Glomerular endothelial cell (primary cell): ENCODE results near the gene DUSP22. TPM values are rescaled to one million over a fixed set of nuclear protein-coding genes. Genes with fewer than 3 reads are reported as not detected.
"Not testable (repeated sequence)": the region's sequence is repeated elsewhere in the genome, so short reads cannot be mapped to it uniquely, and the experiment has no call there.

Experiments
- DNase-seq: peaks from one replicate; pipeline ENCODE4 v3.0.0-alpha.2; 2011; ENCODE audit warnings: low read depth, low spot score; ENCODE audit errors: extremely low read depth
- total RNA-seq: library from RNA; depleted of rRNA; stranded (reverse); fragments of >200 nt; gene quantifications from 2 replicates; pipeline ENCODE4 v1.2.3, GENCODE V29; 2015

DUSP22 gene, protein sequence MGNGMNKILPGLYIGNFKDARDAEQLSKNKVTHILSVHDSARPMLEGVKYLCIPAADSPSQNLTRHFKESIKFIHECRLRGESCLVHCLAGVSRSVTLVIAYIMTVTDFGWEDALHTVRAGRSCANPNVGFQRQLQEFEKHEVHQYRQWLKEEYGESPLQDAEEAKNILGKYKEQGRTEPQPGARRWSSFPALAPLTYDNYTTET
- 38.8 and 44.1 TPM in 2 replicates for total RNA-seq

DNA sequence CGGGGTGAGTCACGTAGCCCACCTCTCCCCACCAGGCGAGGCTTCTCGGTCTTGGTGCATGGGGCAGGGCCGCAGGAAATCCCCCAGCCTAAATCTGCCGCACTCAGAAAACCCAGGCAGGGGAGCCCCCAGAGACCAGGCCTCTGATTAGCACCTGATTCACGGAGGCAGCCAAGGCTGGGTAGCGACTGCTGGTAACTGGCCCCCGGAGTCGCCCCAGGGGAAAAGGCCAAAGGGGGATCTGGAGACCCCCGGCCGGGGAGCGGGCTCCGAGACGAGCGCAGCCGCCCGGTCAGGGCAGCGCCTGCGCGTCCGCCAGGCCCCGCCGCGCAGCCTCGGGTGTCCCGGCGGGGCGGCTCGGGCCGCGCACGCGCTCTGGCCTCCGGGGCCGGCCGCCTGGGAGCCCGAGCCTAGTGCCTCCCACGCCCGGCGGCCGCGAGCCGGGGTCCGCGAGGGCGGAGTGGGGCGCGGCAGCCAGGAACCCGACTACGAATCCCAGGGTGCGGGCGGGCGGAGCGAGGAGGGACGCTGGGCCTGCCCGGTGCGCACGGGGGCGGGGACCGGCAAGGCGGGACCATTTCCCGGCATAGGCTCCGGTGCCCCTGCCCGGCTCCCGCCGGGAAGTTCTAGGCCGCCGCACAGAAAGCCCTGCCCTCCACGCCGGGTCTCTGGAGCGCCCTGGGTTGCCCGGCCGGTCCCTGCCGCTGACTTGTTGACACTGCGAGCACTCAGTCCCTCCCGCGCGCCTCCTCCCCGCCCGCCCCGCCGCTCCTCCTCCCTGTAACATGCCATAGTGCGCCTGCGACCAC lies at the start of gene DUSP22:
Gene DUSP22 (plus strand): TSS at position 791 of the 809 bp plus-strand sequence. CDS start 53 bp downstream, outside the sequence.
- no peak for DNase-seq

DNA sequence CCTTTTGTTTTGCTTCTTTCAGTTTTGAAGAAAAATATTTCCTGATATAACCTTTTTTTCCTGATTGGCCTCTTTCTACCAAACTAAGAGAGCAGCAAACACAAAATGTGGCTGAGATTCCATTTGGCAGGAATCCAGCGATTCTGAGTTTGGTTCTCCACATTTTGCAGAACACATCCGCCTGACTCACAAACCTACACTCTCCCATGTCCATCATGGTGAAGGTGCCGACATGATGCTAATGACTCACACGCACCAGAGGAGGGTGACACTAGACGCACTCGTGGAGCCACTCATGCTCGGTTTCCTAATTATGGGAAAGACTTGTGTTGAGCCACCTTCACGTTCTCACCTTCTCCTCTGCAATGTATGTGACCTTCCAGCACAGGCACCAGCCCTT lies 45.9 kb upstream of the DUSP22 start:
- DNase-seq: no peak

DNA sequence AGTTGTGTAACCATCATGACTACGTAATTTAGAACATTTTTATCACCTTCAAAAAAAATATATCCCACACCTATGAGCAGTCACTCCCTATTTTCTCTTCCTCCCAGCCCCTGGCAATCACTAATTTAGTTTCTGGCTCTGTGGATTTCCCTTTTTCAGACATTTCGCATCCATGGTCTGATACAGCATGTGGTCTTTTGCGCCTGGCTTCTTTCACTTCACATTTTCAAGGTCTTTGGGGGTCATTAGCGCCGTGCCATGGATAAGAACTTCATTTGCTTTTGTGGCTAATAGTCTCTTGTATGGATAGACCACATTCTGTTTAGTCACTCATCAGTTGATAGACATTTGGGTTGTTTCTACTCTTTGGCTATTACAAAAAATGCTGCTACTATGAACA lies 44.9 kb upstream of the DUSP22 start:
- no peak for DNase-seq

DNA sequence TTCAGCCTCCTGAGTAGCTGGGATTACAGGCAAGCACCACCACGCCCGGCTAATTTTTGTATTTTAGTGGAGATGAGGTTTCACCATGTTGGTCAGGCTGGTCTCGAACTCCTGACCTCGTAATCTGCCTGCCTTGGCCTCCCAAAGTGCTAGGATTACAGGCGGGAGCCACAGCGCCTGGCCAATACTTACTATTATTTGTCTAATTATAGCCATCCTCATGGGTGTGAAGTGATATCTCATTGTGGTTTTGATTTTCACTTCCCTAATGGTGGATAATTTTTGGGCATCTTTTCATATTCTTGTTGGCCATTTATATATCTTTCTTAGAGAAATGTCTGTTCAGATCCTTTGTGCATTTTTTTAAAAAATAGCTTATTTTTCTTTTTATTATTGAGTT lies 44.2 kb upstream of the DUSP22 start:
- DNase-seq: not testable (repeated sequence)

DNA sequence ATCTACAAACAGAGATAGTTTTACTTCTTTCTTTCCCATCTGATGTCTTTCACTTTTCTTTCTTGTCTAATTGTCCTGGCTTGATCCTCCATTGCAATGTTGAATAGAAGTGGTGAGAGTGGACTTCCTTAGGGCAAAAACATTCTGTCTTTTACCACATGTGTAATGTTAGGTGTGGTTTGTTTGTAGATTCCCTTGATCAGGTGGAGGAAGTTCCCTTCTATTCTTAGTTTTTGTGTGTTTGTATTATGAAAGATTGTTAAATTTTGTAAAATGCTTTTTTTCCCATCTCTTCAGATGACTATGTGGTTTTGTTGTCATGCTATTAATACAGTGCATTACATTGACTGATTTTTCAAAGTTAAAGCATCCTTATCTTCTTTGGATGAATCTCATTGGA lies 41.6 kb upstream of the DUSP22 start:
- DNase-seq: no peak

DNA sequence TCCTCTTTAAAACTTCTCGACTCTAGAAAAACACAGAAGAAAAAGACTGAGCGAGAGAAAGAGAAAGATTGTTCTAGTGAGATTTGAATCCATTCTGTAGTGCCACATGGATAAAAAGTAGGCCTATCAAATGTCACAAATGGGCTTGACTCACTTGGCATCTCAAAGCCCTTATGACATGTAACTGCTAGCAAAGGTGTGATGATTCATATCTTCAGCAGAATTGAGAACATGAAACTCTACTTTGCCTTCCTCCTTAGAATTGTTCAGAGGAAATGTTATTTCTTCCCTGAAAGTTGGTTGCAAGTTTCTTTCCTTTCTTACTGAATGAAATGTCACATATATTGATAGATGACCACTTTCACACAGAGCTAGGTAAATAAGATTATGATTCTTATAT lies 40.4 kb upstream of the DUSP22 start:
- DNase-seq: no peak

DNA sequence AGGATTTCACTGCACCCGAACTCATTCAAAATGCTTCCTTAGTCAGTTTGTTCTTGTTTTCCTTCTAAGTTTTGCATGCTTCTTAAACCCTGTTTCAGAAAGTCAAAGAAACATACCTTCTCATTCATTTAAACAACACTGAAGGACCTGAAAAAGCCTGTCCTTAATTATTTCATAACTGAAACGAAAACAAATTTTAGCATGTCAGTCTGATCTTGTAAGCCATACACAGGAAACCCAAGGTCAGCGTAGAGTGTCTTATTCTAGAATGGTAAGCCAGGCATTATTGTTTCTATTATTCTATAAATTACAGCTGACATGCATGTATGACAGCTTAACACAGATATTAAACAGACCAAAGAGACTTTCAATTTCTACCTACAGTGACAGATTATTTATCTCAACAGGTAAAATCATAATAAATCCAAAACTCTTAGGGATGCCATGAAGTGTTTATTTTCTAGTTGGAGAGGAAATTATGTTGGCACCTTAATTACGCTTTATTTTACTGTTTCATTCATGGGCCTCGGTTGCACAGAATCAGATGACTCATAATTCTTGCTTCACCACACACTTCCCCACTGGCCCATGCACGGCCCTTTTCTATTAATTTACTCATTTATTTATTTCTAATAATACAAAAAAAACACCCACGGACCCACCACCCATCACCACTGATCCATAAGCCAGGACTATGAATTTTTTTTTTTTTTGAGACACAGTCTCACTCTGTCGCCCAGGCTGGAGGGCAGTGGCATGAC lies 39.3 kb upstream of the DUSP22 start:
- no peak for DNase-seq

DNA sequence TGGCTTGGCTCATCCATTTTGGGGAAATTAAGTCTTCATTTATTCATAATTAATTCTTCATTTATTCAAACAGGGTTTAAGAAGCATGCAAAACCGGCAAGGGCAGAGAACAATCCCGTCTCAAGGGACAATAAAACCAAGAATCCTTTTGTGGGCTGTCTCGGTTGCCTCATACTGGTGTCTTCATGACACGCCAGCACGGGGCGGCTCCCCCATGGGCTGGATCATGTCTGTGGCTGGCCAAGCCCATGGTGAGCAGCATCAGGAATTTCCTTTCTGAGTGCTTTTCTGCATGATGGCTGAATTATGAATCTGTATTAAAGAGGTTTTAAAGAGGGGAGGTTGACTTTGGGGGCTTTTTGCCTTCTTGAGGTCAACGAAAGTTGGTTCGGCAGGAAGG lies 38.3 kb upstream of the DUSP22 start:
- DNase-seq: no peak

DNA sequence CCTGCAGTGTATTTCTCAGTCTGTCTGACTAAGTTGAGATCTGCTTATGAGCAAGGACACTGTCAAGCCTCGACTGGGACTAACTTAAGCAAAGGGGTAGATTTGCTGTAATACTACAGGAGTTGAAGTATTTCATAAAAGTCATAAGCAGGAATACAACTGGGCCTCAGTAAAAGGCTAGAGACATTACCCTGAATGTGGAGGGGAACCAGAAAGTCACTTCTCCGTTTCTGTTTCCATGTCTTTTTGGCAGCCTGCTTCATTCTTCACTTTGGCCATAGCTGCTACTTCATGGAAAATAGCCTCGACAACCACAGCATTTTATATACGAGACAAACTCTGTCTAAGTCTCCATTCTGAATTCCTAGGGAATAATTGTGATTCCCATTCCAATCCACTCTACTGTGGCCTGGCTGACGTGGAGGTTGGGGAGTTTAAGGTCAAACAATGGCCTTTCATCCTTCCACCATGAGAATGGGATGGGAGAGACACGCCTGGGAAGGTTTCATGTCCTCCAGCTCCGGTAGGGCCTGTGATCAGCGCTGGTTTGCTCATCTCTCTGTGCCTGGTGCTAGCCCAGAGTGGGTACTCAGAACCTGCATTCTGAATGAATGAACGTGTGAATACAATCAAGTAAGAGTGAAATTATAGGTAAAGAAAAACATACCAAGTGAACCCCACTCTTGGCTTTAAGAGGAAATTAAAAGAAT lies 37.1 kb upstream of the DUSP22 start:
- no peak for DNase-seq

DNA sequence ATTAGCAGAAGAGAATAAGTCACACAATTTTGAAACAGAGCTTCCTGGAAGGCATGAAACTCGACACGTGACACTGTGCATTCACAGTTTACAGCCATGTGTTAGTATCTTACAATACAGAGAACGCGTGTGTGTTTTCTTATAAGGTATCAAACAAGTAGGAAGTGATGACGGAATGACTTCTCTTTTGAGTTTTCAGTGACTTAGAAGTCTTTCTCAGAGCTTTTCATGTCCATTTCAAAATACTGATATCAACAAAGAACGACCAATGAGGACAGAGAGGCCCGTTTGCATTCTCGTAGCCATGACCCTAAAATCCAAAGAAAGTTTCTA lies 36.6 kb upstream of the DUSP22 start:
- no peak for DNase-seq

DNA sequence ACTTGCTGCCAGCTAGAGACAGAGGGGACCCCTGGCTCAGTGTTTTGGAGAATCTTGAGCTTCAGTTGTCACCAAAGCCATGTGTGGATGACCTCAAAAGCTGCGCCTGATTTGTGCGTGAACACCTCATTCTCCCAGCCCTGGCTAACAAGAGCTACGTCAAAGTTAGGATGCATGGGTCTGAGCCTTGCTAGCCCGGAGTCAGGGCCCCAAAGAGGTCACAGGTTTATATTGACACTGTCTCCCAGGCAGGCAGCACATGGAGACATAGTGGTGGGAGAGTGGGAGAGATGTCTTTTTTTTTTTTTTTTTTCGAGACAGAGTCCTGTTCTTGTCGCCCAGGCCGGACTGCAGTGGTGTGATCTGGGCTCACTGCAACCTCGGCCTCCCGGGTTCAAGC lies 36.1 kb upstream of the DUSP22 start:
- no peak for DNase-seq

DNA sequence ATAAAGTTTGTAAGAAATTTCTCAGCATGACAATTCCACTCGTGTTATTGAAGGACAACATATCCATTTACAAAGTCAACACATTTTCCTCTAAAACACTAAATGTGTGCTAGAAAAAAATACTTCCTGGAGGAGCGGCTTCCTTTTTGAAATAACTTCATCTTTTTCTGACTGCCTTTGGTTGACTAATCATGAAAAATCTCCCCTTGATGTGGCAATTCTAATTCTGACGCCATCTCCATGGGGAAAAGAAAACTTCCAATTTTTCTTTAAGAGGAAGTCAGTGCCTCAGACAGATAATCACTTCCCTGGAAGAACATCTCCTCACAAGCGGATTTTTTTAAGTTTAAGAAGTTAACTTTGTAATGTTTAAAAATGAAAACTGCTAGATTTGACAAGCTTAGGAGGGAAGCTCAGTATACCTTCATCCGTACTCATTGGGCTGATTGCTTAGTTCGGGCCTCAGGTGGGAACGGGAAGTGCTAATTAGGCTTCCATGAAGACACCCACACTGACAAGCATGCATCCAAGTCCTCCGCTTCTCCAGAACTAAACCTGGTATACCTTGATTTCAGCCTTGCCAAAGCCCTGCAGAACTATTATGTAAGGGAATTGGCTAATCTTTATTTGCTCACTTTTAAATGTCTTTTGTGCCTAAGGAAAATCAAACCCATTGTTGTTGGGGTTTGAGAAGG lies 35.1 kb upstream of the DUSP22 start:
- DNase-seq: no peak

DNA sequence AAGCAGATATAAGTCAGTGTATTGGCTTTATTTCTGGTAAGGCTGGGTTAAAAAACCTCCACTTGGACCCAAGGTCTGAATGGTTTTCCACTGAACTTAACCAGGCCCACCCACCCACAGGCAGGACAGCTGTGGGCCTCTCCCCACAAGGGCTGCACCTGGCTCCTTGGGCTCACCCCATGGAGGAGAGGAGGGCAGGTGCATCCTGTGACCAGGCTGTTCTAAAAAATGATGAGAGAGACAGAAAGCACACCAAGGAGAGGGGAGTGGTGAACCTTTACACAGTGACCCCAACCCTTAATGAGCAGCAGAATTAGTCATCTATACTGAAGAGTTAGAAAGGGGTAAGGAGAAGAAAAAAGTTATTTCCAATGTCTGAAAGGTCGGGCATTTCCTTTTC lies 34.5 kb upstream of the DUSP22 start:
- no peak for DNase-seq

DNA sequence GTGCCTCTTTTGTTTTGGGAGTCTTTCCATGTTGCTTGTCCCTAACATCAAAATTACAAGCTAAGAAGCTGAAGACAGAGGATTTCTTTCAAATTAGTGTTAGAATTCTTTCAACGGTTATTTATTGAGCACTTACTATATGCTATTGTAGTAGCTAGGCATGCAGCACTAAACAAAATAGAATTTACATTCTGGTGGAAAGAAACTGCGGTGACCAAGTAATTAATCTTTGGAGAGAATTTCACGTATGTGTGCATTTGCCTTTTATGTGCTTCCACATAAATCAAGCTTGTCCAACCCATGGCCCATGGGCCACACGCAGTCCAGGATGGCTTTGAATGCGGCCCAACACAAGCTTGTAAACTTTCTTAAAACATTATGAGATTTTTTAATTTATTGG lies 33.0 kb upstream of the DUSP22 start:
- DNase-seq: no peak

DNA sequence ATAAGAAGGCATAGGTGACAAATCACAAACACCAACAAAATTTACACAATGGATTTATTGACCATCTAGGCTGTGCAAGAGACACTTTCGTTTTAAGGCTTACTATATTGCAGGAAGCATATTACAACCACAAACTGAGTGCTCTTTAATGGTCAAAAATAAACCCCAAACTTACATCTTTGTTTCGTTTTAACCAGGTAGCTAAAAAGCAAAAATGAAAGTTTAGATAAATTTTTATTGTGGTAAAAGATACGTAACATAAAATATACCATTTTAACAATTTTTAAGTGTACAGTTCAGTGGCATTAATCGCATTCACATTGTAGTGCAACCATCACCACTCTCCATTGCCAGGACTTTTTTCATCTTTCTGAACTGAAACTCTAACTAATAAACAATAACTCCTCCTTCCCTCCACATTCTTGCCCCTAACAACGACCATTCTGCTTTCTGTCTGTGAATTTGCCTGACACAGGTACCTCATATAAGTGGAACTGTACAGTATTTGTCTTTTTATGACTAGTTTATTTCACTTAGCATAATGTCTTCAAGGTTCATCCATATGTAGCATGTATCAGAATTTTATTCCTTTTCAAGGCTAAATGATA lies 32.3 kb upstream of the DUSP22 start:
- DNase-seq: no peak

DNA sequence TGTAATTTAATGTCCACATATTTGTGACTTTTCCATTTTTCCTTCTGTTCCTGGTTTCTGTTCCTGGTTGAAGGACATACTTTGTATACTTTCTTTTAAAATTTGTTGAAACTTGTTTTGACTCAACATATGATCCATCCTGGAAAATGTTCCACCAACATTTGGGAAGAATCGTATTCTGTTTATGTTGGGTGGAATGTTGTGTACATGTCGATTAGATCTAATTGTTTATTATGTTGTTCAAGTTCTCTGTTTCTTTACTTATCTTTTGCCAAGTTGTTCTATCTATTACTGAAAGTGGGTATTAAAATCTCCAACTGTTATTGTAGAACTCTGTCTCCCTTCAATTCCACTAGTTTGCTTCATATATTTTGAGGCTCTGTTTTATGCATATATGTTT lies 27.7 kb upstream of the DUSP22 start:
- DNase-seq: no peak

DNA sequence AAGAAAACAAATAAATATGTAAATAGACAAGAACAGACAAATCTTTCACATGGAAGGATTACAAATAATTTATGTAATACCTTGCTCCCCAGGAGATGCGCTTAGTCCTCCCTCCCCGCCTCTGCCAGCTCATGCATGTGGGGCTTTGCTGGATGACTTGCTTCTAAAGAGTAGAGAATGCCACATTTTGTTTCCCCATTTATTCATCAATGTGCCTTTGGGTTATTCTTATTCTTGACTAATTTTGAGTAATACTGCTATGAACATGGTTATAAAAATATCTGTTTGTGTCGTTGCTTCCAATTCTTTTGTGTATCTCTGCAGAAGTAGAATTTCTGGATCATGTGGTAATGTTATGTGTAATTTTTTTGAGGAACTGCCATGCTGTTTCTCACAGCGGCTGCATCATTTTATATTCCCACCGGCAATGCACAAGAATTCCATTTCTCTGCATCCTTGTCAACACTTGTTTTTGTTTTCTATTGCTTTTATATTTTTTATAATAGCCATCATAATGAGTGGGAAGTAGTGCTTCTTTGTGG lies 23.8 kb upstream of the DUSP22 start:
- DNase-seq: no peak

DNA sequence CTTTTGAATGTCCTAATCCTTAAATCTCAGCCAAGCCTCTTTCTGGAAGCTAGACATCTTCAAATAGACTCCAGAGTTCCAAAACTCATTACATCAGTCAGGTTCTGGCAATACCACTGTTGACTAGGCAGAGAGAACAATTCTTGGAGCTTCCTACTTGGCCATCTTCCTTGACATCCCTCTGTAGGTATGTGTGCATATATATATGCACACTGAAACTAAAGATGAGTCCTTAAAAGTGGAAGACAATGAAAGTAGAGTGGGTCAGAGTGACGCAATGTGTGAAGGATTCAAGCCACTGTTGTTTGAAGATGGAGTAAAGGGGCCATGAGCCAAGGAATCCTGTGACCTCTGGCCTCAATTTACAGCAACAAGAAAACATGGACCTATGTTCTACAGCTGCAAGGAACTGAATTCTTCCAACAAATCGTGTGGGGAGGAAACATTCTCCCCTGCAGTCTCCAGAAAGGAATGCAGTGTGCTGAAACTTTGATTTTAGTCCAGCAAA lies 18.7 kb upstream of the DUSP22 start:
- DNase-seq: no peak

DNA sequence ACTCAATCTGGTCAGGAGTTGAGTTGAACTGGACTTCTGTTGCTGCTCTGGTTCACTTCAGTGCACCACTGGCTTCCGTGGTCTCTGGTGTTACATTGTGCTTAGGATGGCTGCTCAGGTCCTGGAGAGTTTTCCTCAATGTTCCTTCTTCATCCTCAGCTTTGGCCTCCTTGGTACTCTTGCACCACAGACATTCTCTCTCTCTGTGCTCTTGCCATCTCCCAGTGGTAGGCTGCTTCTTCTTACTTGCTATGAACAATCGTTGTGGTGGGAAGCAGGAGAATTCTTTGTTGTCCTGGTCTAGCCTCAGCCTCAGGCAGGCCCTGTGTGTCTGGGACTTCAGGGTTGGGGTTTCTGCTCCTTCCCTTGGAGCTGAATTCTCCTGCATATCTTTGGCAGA lies 14.5 kb upstream of the DUSP22 start:
- DNase-seq: no peak

DNA sequence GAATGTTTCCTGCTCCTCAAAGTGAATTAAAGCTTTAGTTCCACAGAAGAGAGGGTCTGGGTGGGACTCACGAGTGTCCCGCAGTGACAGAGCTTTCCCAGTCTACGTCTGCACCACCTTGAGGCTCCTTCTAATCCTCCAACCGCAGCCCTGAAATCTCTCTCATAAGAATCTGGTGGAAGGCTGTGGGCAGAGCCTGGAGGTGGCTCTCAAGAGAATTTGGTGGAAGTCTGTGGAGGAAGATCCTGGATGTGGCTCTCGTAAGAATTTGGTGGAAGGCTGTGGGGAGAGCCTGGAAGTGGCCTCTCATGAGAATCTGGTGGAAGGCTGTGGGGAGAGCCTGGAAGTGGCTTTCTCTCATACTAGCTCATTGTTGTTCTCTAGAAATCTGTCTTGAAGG lies 13.8 kb upstream of the DUSP22 start:
- no peak for DNase-seq
